ENCODE measurements around the gene VGF.

The VGF gene

GRCh38 chr7:101167645-101168411, 2.5 kb upstream of the VGF start:
- Histone ChIP-seq H3K27me3 (ENCODE audit: insufficient read depth, low read length) (peaks cover 57% of the 10 kb centered on the region), H2AFZ (ENCODE audit: low read depth, low read length) (no peak overlapping the region), H3K4me1 (ENCODE audit: insufficient read depth, low read length) (peaks cover 67% of the 10 kb centered on the region), H3K36me3 (ENCODE audit: insufficient read depth, low read length) (no peaks in the 10 kb centered on the region), H3K9me3 (ENCODE audit: low read length) (no peaks in the 10 kb centered on the region), H3K4me3 (ENCODE audit: low read length) (no peak overlapping the region)

GRCh38 chr7:101166909-101167644, 1.7 kb upstream of the VGF start:
- peaks cover 68% of the 10 kb centered on the region for H3K4me1 ChIP-seq (ENCODE audit: insufficient read depth, low read length)
- H3K27me3 ChIP-seq (ENCODE audit: insufficient read depth, low read length) = peaks cover 50% of the 10 kb centered on the region
- no peak overlapping the region for H3K4me3 ChIP-seq (ENCODE audit: low read length)
- no peaks in the 10 kb centered on the region for H3K9me3 ChIP-seq (ENCODE audit: low read length)
- no peaks in the 10 kb centered on the region for H3K36me3 ChIP-seq (ENCODE audit: insufficient read depth, low read length)
- no peak overlapping the region for H2AFZ ChIP-seq (ENCODE audit: low read depth, low read length)

- H3K27me3 ChIP-seq (ENCODE audit: insufficient read depth, low read length) = peaks cover 45% of the 10 kb centered on the region
- no peaks in the 10 kb centered on the region for H3K36me3 ChIP-seq (ENCODE audit: insufficient read depth, low read length)
- no peaks in the 10 kb centered on the region for H3K9me3 ChIP-seq (ENCODE audit: low read length)
- no peak overlapping the region for H3K4me3 ChIP-seq (ENCODE audit: low read length)
- H2AFZ ChIP-seq (ENCODE audit: low read depth, low read length) = no peak overlapping the region
- peaks cover 66% of the 10 kb centered on the region for H3K4me1 ChIP-seq (ENCODE audit: insufficient read depth, low read length)
Measured at GRCh38 chr7:101166648-101166908, 1.2 kb upstream of the VGF start.

GRCh38 chr7:101165958-101166647, 734 bp upstream of the VGF start:
- Histone ChIP-seq H3K4me1 (ENCODE audit: insufficient read depth, low read length) (peaks cover 71% of the 10 kb centered on the region), H3K9me3 (ENCODE audit: low read length) (no peaks in the 10 kb centered on the region), H2AFZ (ENCODE audit: low read depth, low read length) (no peak overlapping the region), H3K27me3 (ENCODE audit: insufficient read depth, low read length) (peaks cover 40% of the 10 kb centered on the region), H3K36me3 (ENCODE audit: insufficient read depth, low read length) (no peaks in the 10 kb centered on the region), H3K4me3 (ENCODE audit: low read length) (peak overlapping the region; percentile 37)

- peaks cover 7% of the 10 kb centered on the region for H3K36me3 ChIP-seq (ENCODE audit: insufficient read depth, low read length)
- H3K4me1 ChIP-seq (ENCODE audit: insufficient read depth, low read length) = peaks cover 76% of the 10 kb centered on the region
- H3K27me3 ChIP-seq (ENCODE audit: insufficient read depth, low read length) = peaks cover 22% of the 10 kb centered on the region
- H3K9me3 ChIP-seq (ENCODE audit: low read length) = no peaks in the 10 kb centered on the region
- H2AFZ ChIP-seq (ENCODE audit: low read depth, low read length) = no peak overlapping the region
- peak overlapping the region; percentile 53 for H3K4me3 ChIP-seq (ENCODE audit: low read length)
Measured at GRCh38 chr7:101164071-101164840, 1.1 kb downstream of the VGF start.

- Histone ChIP-seq H3K4me1 (ENCODE audit: insufficient read depth, low read length) (peaks cover 73% of the 10 kb centered on the region), H3K4me3 (ENCODE audit: low read length) (peak overlapping the region; percentile 53), H3K36me3 (ENCODE audit: insufficient read depth, low read length) (peaks cover 13% of the 10 kb centered on the region), H2AFZ (ENCODE audit: low read depth, low read length) (no peak overlapping the region), H3K27me3 (ENCODE audit: insufficient read depth, low read length) (peaks cover 16% of the 10 kb centered on the region), H3K9me3 (ENCODE audit: low read length) (no peaks in the 10 kb centered on the region)
Measured at GRCh38 chr7:101163279-101164070, 1.9 kb downstream of the VGF start.

GRCh38 chr7:101162551-101163278, 2.7 kb downstream of the VGF start:
- Histone ChIP-seq H3K9me3 (ENCODE audit: low read length) (no peaks in the 10 kb centered on the region), H3K4me1 (ENCODE audit: insufficient read depth, low read length) (peaks cover 66% of the 10 kb centered on the region), H2AFZ (ENCODE audit: low read depth, low read length) (peak overlapping the region; percentile 39), H3K27me3 (ENCODE audit: insufficient read depth, low read length) (peaks cover 9% of the 10 kb centered on the region), H3K4me3 (ENCODE audit: low read length) (peak overlapping the region; percentile 53), H3K36me3 (ENCODE audit: insufficient read depth, low read length) (peaks cover 13% of the 10 kb centered on the region)

- peaks cover 2% of the 10 kb centered on the region for H3K27me3 ChIP-seq (ENCODE audit: insufficient read depth, low read length)
- H3K36me3 ChIP-seq (ENCODE audit: insufficient read depth, low read length) = peaks cover 20% of the 10 kb centered on the region
- H3K4me1 ChIP-seq (ENCODE audit: insufficient read depth, low read length) = peaks cover 57% of the 10 kb centered on the region
- H3K9me3 ChIP-seq (ENCODE audit: low read length) = no peaks in the 10 kb centered on the region
- no peak overlapping the region for H2AFZ ChIP-seq (ENCODE audit: low read depth, low read length)
- peak overlapping the region; percentile 53 for H3K4me3 ChIP-seq (ENCODE audit: low read length)
Measured at GRCh38 chr7:101161692-101162471, 3.5 kb downstream of the VGF start.

- H3K4me1 ChIP-seq (ENCODE audit: insufficient read depth, low read length) = peaks cover 49% of the 10 kb centered on the region
Measured at GRCh38 chr7:101160910-101161309, 4.5 kb downstream of the VGF start.

GRCh38 chr7:101159696-101160674, 5.4 kb downstream of the VGF start:
- Histone ChIP-seq H3K36me3 (ENCODE audit: insufficient read depth, low read length) (peaks cover 21% of the 10 kb centered on the region), H3K4me1 (ENCODE audit: insufficient read depth, low read length) (peaks cover 51% of the 10 kb centered on the region), H3K4me3 (ENCODE audit: low read length) (no peak overlapping the region), H3K27me3 (ENCODE audit: insufficient read depth, low read length) (no peaks in the 10 kb centered on the region), H2AFZ (ENCODE audit: low read depth, low read length) (no peak overlapping the region), H3K9me3 (ENCODE audit: low read length) (no peaks in the 10 kb centered on the region)

More at GRCh38 chr7:101160910-101161309, 4.5 kb downstream of the VGF start:
- Histone ChIP-seq H3K4me3 (ENCODE audit: low read length) (no peak overlapping the region), H2AFZ (ENCODE audit: low read depth, low read length) (no peak overlapping the region), H3K36me3 (ENCODE audit: insufficient read depth, low read length) (peaks cover 21% of the 10 kb centered on the region), H3K9me3 (ENCODE audit: low read length) (no peaks in the 10 kb centered on the region), H3K27me3 (ENCODE audit: insufficient read depth, low read length) (no peaks in the 10 kb centered on the region)

All from neuron (in vitro differentiated cells).